Endothelial cell of hepatic sinusoid (primary cell): ENCODE measurements around the gene CCDC178.
"Not testable (repeated sequence)": the region's sequence is repeated elsewhere in the genome, so short reads cannot be mapped to it uniquely, and the experiment has no call there.

ENCODE experiments used
- in situ Hi-C: cut with HindIII; loops from 2 replicates; pipeline ENCODE4 v1.10.0; 2017; ENCODE audit warnings: low sequenced_read_pairs

CCDC178 gene

GRCh38 chr18:33355756-33356155, 84.8 kb downstream of the CCDC178 start:
- in situ Hi-C loops = no loop called here

- in situ Hi-C loops = no loop called here
Measured at GRCh38 chr18:33355263-33355662, 85.3 kb downstream of the CCDC178 start.

- in situ Hi-C loops = no loop called here
Measured at GRCh38 chr18:33350256-33350655, 90.3 kb downstream of the CCDC178 start.

- in situ Hi-C loops = not testable (repeated sequence)
Measured at GRCh38 chr18:33339733-33340132, 100.8 kb downstream of the CCDC178 start.

GRCh38 chr18:33334781-33335180, 105.7 kb downstream of the CCDC178 start:
- in situ Hi-C loops = no loop called here

GRCh38 chr18:33330711-33331110, 109.8 kb downstream of the CCDC178 start:
- in situ Hi-C loops = no loop called here

GRCh38 chr18:33326975-33327374, 113.5 kb downstream of the CCDC178 start:
- in situ Hi-C loops = no loop called here

- in situ Hi-C loops = no loop called here
Measured at GRCh38 chr18:33317640-33318039, 122.9 kb downstream of the CCDC178 start.

- in situ Hi-C loops = no loop called here
Measured at GRCh38 chr18:33316146-33316587, 124.4 kb downstream of the CCDC178 start.

- in situ Hi-C loops = no loop called here
Measured at GRCh38 chr18:33307520-33307919, 133.0 kb downstream of the CCDC178 start.

- in situ Hi-C loops = no loop called here
Measured at GRCh38 chr18:33304277-33304676, 136.2 kb downstream of the CCDC178 start.

- in situ Hi-C loops = no loop called here
Measured at GRCh38 chr18:33291539-33291938, 149.0 kb downstream of the CCDC178 start.

- in situ Hi-C loops = no loop called here
Measured at GRCh38 chr18:33288082-33288716, 152.3 kb downstream of the CCDC178 start.

- in situ Hi-C loops = no loop called here
Measured at GRCh38 chr18:33282709-33283333, 157.7 kb downstream of the CCDC178 start.

GRCh38 chr18:33282142-33282541, 158.4 kb downstream of the CCDC178 start:
- in situ Hi-C loops = no loop called here

GRCh38 chr18:33277431-33277830, 163.1 kb downstream of the CCDC178 start:
- in situ Hi-C loops = no loop called here

- in situ Hi-C loops = no loop called here
Measured at GRCh38 chr18:33275843-33276242, 164.7 kb downstream of the CCDC178 start.

GRCh38 chr18:33270297-33270696, 170.2 kb downstream of the CCDC178 start:
- in situ Hi-C loops = no loop called here

- in situ Hi-C loops = no loop called here
Measured at GRCh38 chr18:33269223-33269622, 171.3 kb downstream of the CCDC178 start.

- in situ Hi-C loops = no loop called here
Measured at GRCh38 chr18:33264566-33264965, 176.0 kb downstream of the CCDC178 start.

- in situ Hi-C loops = no loop called here
Measured at GRCh38 chr18:33239298-33239697, 201.2 kb downstream of the CCDC178 start.

- in situ Hi-C loops = no loop called here
Measured at GRCh38 chr18:33232318-33232626, 208.2 kb downstream of the CCDC178 start.
